ENCODE results near the gene LDLRAD2.
"Not testable (repeated sequence)": the region's sequence is repeated elsewhere in the genome, so short reads cannot be mapped to it uniquely, and the experiment has no call there.

Gene LDLRAD2

GRCh38 chr1:21823980-21824702 is 12.1 kb downstream of the LDLRAD2 start:
- DNase-seq (ENCODE audit: low read depth), result no peak

DNA sequence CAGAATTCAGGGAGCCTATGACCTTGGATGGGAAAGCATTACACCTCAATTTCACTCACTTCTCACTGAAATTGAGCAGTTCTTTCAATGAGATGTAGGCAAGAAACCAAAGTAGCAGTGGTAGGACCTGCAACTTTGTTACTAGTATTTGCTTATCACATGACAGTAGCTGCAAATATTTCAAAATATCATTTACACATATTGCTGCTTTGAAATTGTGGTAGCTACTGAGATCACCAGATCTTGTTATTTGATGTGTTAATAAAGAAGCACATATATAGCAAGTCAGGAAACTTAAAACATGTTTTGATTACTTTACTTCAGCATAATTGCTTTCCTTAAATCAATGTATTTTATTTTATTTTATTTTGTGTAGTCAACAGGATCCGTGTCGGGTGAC is 12.9 kb downstream of the LDLRAD2 start:
- DNase-seq (ENCODE audit: low read depth), result no peak

DNA sequence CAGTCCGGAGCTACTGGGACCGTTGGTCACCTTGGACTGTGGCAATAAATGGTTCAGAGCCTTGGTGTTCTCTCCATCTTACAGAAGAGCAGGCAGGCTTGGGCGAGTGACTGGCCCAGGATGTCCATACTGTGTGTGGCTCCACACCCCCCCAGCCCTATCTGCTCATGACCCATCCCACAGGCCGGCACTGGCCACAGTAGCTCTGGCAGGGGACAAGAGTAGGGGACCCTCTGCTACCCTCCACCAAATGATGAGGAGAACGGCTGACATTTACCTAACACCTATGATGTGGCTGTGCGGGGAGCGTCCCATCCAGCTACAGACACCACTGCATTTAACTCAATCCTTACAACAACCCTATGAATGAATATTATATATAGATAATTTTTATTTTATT is 13.3 kb downstream of the LDLRAD2 start:
- no peak for DNase-seq (ENCODE audit: low read depth)

DNA sequence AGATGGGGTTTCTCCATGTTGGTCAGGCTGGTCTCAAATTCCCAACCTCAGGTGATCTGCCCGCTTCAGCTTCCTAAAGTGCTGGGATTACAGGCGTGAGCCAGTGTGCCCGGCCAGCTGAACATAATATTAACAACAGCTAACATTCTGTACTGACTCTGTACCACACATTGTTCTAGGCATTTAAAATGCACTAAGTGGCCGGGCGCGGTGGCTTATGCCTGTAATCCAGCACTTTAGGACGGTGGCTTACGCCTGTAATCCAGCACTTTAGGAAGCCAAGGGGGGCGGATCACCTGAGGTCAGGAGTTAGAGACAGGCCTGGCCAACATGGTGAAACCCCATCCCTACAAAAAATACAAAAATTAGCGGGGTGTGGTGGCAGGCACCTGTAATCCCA is 14.6 kb downstream of the LDLRAD2 start:
- not testable (repeated sequence) for DNase-seq (ENCODE audit: low read depth)

DNA sequence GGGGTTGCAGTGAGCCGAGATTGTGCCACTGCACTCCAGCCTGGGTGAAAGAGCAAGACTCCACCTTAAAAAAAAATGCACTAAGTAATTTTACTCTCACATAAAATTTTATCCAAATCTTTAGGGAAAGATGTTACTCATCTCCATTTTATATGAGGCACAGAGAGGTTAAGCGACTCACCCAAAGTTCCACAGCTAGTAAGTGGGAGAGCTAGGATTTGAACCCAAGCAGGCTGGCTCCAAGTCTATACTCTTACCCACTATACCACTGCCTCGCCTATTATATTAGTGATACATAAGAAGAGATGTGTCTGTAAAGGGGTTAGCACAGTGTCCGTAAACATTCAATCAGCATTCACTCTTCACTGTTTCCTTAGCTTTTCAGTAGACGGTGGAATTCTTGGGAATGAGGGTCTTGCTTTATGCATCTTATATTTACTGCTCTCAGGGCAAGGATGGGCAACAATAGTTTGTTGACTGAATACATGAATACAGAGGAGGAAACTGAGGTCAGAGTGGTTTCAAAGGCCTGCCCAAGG is 15.1 kb downstream of the LDLRAD2 start:
- DNase-seq (ENCODE audit: low read depth), result no peak

DNA sequence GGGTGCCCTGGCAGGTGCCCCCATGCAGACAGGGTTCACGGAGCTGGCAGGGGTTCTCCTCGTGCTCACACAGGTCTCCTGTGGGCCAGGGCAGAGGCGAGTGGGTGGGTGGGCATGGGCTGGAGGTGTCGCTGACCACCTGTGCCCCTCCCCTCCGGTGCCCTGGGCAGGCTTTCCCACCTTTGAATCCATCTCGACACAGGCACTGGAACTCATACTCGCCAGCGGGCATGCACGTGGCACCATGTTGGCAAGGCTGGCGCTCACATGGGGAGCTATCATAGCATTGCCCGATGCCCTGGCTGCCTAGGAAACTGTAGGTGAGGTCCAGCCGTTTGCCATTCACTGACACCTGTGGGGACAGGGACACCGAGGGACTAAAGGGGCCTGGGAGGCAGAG is 16.0 kb downstream of the LDLRAD2 start:
- DNase-seq (ENCODE audit: low read depth), result no peak

DNA sequence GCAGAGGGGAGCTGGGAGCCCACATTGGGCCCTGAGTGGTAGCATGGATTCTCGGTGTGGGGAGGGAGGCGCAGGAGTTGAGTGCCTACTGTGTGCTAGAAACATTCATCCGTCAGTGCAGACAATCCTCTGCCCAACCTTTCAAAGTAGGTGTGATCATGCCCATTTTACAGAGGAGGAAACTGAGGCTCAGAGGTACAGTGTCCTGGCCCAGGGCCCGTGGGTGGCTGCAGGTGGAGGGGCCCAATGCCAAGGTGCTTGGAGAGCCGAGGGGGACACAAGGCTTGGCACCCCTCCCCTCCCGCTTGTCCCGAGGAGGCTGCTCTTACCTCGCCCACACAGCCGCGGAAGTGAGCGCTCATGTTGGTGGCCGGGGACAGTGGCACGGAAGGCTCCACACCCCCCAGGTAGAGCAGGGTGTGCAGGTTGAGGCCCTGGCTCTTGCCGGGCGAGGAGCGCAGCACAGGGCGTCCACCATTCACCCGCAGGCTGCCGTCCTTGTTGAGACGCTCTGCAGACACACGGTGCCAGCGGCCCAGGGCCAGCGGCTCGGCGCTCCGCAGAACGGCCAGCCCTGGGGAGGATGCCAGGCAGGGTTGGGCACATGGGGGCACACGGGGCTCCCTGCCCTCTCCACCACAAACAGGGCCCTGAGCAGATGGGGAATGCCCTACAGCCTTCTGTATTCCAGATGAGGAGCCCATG is 16.6 kb downstream of the LDLRAD2 start:
- DNase-seq (ENCODE audit: low read depth), result no peak

GRCh38 chr1:21829294-21829693 is 17.2 kb downstream of the LDLRAD2 start:
- no peak for DNase-seq (ENCODE audit: low read depth)

- DNase-seq (ENCODE audit: low read depth), result no peak
These were observed 18.9 kb downstream of the LDLRAD2 start for GRCh38 chr1:21830792-21831453.

- DNase-seq (ENCODE audit: low read depth), result no peak
These were observed 19.4 kb downstream of the LDLRAD2 start for GRCh38 chr1:21831454-21831970.

DNA sequence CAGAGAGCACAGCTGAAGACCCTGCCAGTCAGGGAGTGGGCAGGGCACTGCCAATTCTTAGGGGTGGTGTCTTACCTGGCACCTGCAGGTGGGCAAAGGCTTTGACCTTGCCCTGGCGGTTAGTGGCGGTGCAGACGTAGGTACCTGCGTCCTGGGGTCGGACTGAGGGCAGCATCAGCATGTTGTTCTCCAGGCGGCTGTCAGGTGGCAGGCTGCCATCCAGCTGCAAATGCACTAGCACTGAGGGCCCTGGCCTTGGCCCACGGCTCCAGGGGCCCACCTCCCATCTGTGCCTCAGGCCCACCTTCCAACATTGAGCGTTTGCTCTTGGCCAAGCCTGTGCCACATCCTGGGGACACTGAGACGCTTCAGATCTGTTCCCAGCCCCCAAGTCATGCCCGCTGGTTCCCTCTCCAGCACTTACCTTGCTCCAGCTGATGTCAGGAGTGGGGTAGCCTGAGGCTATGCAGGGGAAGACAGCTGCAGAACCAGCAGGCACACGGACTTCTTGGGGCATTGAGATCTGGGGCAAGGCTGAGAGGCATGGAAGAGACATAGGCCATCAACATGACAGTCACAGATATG is 21.4 kb downstream of the LDLRAD2 start:
- no peak for DNase-seq (ENCODE audit: low read depth)

DNA sequence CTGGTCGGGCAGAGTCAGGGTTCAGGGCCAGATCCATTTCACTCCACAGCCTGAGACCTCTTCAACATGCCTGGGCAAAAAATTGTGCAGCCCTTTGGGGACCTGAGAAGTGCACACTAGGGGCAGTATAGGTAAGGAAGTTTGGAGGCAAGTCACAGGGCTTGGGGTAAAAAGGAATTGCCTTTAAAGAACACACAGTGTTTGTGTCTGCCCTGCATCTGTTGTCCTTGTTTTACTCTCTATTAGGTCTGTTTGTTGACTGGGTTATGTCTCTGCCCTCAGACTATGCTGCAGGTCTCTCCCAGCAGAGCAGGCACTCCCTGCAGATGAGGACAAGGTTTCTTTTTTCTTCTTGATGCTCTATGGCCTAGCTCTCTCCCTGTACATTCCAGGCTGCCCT is 22.0 kb downstream of the LDLRAD2 start:
- no peak for DNase-seq (ENCODE audit: low read depth)

GRCh38 chr1:21834666-21835065 is 22.6 kb downstream of the LDLRAD2 start:
- DNase-seq (ENCODE audit: low read depth), result no peak

DNA sequence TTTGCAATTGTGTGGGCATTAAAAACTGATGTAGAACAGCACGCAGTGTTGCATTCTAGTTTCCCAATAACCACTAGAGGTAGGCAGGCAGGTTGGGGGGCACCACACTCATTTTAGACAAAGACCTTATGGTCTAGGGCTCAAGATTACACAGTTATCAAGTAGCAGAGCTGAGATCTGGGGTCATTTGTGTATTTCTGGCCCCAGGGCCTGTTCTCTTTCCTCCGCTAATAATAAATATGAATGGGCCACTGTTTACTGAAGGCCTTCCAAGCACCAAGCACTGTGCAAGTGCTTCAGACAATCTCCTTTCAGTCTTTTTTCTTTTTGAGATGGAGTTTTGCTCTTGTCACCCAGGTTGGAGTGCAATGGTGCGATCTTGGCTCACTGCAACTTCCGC is 23.9 kb downstream of the LDLRAD2 start:
- DNase-seq (ENCODE audit: low read depth), result no peak

DNA sequence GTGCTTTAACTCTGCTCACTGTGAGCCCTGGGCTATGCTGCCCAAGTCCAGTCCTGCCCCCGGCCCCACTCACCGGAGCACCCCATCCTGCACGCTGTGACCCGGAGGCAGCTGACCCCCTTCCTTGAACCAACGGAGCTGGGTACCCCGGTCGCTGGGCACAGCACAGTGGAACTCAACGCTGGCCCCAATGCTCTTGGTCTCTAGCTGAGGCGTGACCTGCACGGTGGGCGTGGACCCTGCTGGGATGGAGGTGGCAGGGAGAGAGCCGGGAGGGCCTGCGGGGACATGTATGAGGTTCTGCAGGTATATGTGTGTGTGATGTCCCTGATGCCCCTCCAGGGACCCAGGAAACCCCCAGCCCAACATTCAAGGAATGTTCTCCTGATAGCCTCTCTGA is 24.7 kb downstream of the LDLRAD2 start:
- DNase-seq (ENCODE audit: low read depth), result no peak

- no peak for DNase-seq (ENCODE audit: low read depth)
These were observed 25.4 kb downstream of the LDLRAD2 start for GRCh38 chr1:21837476-21837875.

- no peak for DNase-seq (ENCODE audit: low read depth)
These were observed 26.5 kb downstream of the LDLRAD2 start for GRCh38 chr1:21838359-21839157.

GRCh38 chr1:21839337-21840037 is 27.4 kb downstream of the LDLRAD2 start:
- no peak for DNase-seq (ENCODE audit: low read depth)

- no peak for DNase-seq (ENCODE audit: low read depth)
These were observed 28.9 kb downstream of the LDLRAD2 start for GRCh38 chr1:21840981-21841380.

DNA sequence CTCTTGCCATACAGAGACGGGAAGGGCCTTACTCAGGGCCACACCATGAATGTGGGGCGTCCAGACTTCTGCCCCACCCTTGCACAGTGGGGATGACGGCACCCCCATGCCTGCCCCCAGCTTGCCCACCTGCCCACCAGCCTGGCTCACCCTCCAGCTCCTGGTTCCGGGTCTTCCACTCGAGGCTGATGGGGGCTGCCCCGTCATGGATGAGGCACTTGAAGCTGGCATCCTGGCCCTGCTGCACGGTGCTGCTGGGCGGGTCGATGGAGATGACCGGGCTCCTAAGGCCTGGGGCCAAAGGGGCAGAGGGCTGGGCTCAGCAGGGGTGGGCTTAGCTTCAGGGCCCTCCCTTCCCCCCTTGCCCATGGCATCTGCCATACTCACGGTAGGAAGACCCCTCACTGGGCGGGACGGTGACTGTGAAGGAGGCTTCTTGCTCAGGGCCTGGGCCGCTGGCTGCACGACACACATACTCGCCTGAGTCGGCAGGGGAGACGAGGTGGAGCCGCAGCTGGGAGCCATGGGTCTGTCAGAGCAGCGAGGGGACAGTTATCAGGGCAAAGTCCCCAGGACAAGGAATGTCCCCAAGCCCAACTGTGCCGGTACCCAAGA is 29.9 kb downstream of the LDLRAD2 start:
- DNase-seq (ENCODE audit: low read depth), result no peak
